K562 (cell line): ENCODE results near the gene GATB. TPM values are rescaled to one million over a fixed set of nuclear protein-coding genes. Genes with fewer than 3 reads are reported as not detected.

Source experiments
- ATAC-seq: fragments of 200-7000 bp; cut with Tn5 transposase; 3 replicates; pipeline ENCODE4 v1.9.1; 2020; ENCODE audit warnings: moderate library complexity
- BruUV-seq: library from RNA; stranded (reverse); fragments of 400-500 nt; replicated peaks from 2 replicates; lab custom pipeline; 2021; lab: Mats Ljungman, UMichigan
- CTCF ChIA-PET: fragments of 300-600 bp; formaldehyde crosslinking; extraction: SDS; loops from one replicate; lab custom pipeline; 2021; ENCODE audit warnings: low intra/inter-chr PET ratio; lab: Yijun Ruan, JAX
- POLR2A ChIA-PET: fragments of 300-600, 350-650 bp; sonication (Branson Sonifier 250); formaldehyde crosslinking; extraction: SDS; loops from one replicate; lab custom pipeline; 2021; ENCODE audit warnings: antibody characterized with exemption, inconsistent platforms; lab: Yijun Ruan, JAX
- DNase-seq, 4 experiments: peaks; one replicate each; pipeline versions ENCODE4 v3.0.0 to v3.0.0-alpha.2; 2011 to 2018; ENCODE audit warnings: low spot score in 3 of 4, mixed read lengths in 3 of 4; ENCODE audit errors: extremely low read depth in 1 of 4
- FAIRE-seq: peaks from 2 replicates; lab custom pipeline; 2011; peaks lifted over from hg19 to GRCh38; lab: Jason Lieb, UNC
- H2AFZ ChIP-seq: 2 replicates; pipeline ENCODE4 v1.6.0; 2011; ENCODE audit warnings: low read depth, low read length, control low read depth, inconsistent platforms
- H3K27ac ChIP-seq: fragments of 200-600 bp; 3 replicates; pipeline ENCODE4 v1.8.0; 2011; ENCODE audit warnings: low read depth, mild to moderate bottlenecking, control low read depth, inconsistent platforms, low read length, moderate library complexity, mixed read lengths; ENCODE audit errors: extremely low read depth
- H3K27me3 ChIP-seq, 2 experiments: fragments of 300-600 bp in 1 of 2; 2 replicates in 1 of 2; 3 replicates in 1 of 2; pipeline versions ENCODE4 v1.6.0 to v1.8.0; 2011; ENCODE audit warnings: inconsistent platforms in 2 of 2, low read length in 2 of 2, mild to moderate bottlenecking in 1 of 2, mixed read lengths in 1 of 2, moderate library complexity in 1 of 2; ENCODE audit not compliant: control insufficient read depth in 2 of 2, insufficient read depth in 2 of 2
- H3K36me3 ChIP-seq: fragments of 300-600 bp; 3 replicates; pipeline ENCODE4 v1.8.0; 2011; ENCODE audit warnings: mild to moderate bottlenecking, low read length, inconsistent platforms; ENCODE audit not compliant: control insufficient read depth, insufficient read depth
- H3K4me1 ChIP-seq, 2 experiments: fragments of 200-600 bp in 1 of 2; replicated peaks in 1 of 2; 2 replicates in 1 of 2; 3 replicates in 1 of 2; pipeline versions ENCODE4 v1.5.1 to v1.8.0; 2011; ENCODE audit warnings: inconsistent platforms in 2 of 2, low read length in 2 of 2, mild to moderate bottlenecking in 1 of 2, mixed read lengths in 1 of 2, moderate library complexity in 1 of 2; ENCODE audit not compliant: control insufficient read depth in 2 of 2, insufficient read depth in 2 of 2
- H3K4me2 ChIP-seq: 2 replicates; pipeline ENCODE4 v1.6.1; 2011; ENCODE audit warnings: low read length, control low read depth, inconsistent platforms, mixed read lengths; ENCODE audit not compliant: insufficient read depth
- H3K4me3 ChIP-seq: fragments of 200-600 bp; sonication (generic), shearing (Covaris generic); 2 replicates; pipeline ENCODE4 v1.5.1; 2016; ENCODE audit warnings: control low read depth, inconsistent platforms
- H3K79me2 ChIP-seq: fragments of 200-600 bp; 3 replicates; pipeline ENCODE4 v1.8.0; 2011; ENCODE audit warnings: low read length, inconsistent platforms; ENCODE audit not compliant: control insufficient read depth, insufficient read depth
- H3K9ac ChIP-seq, 2 experiments: 2 replicates each; pipeline versions ENCODE4 v1.6.0 to v1.6.1; 2011; ENCODE audit warnings: low read depth in 2 of 2, low read length in 2 of 2, control low read depth in 1 of 2, inconsistent platforms in 1 of 2, mild to moderate bottlenecking in 1 of 2, mixed read lengths in 1 of 2; ENCODE audit not compliant: insufficient read depth in 1 of 2
- H3K9me1 ChIP-seq: one replicate; pipeline ENCODE4 v1.6.0; 2011; ENCODE audit warnings: inconsistent platforms, mild to moderate bottlenecking, low read length, moderate library complexity; ENCODE audit not compliant: control insufficient read depth, insufficient read depth
- H3K9me3 ChIP-seq: replicated peaks from 2 replicates; pipeline ENCODE4 v1.5.1; 2011; ENCODE audit warnings: low read depth, low read length, inconsistent platforms; ENCODE audit not compliant: control insufficient read depth, insufficient read depth
- H4K20me1 ChIP-seq: replicated peaks from 2 replicates; pipeline ENCODE4 v1.6.1; 2011; ENCODE audit warnings: low read length, inconsistent platforms, mixed read lengths; ENCODE audit not compliant: control insufficient read depth, insufficient read depth
- PBX2 ChIP-seq, 2 experiments: IDR thresholded peaks in 1 of 2; conservative IDR thresholded peaks in 1 of 2; 2 replicates each; pipeline ENCODE4 v1.6.1; 2016; ENCODE audit warnings: low read depth in 2 of 2, mild to moderate bottlenecking in 1 of 2, missing compliant biosample characterization in 1 of 2, missing genetic modification characterization in 1 of 2, moderate library complexity in 1 of 2
- RBM34 ChIP-seq: fragments of 200-400 bp; formaldehyde crosslinking; IDR thresholded peaks from 2 replicates; pipeline ENCODE4 v1.6.1; 2018; ENCODE audit warnings: low read length, borderline replicate concordance; ENCODE audit not compliant: insufficient read depth
- RBM39 ChIP-seq: fragments of 200-400 bp; formaldehyde crosslinking; optimal IDR thresholded peaks from 2 replicates; pipeline ENCODE3; 2018; ENCODE audit warnings: low read depth, low read length
- SOX6 ChIP-seq: fragments of 450-650 bp; IDR thresholded peaks from 2 replicates; pipeline ENCODE4 v1.6.1; 2014; ENCODE audit warnings: mild to moderate bottlenecking
- ZNF23 ChIP-seq: fragments of 250-450 bp; sonication (Bioruptor Pico); IDR thresholded peaks from 2 replicates; pipeline ENCODE4 v1.4.0; 2020; ENCODE audit warnings: mild to moderate bottlenecking
- ZNF551 ChIP-seq: fragments of 250-450 bp; sonication (Bioruptor Pico); IDR thresholded peaks from 2 replicates; pipeline ENCODE4 v1.5.0; 2021; ENCODE audit warnings: mild to moderate bottlenecking, moderate library complexity
- WGBS: fragments of 100-300 bp; shearing (Covaris generic); methylation state at CpG from one replicate; pipeline ENCODE4 v1.1.6; 2016; ENCODE audit warnings: low coverage, mixed read lengths; ENCODE audit not compliant: insufficient coverage; ENCODE audit errors: missing lambda C conversion rate; 5-methylcytosine and 5-hydroxymethylcytosine counted together
- in situ Hi-C: fragments of 300-500 bp; cut with MboI; formaldehyde crosslinking; loops from 4 replicates; pipeline ENCODE4 v1.15.0; 2018; ENCODE audit warnings: inconsistent platforms, mixed read lengths
- intact Hi-C: fragments of 100-400 bp; cut with micrococcal nuclease; formaldehyde crosslinking; loops from 2 replicates; pipeline ENCODE4 v1.14.2; 2022
- polyA plus RNA-seq, 8 experiments: library from polyadenylated mRNA; depleted of rRNA in 4 of 8; stranded (reverse) in 5 of 8; unstranded in 3 of 8; fragments of >200 nt; fragmentation: Nextera tagmentation in 2 of 8; fragmentation: Illumina TruSeq in 1 of 8; extraction: Ambion mirVana in 2 of 8; extraction: Trizol in 1 of 8; gene quantifications; 2 replicates each; pipeline versions ENCODE4 v1.2.1 to v1.2.3, GENCODE V29; 2011 to 2014; ENCODE audit warnings: inconsistent platforms in 1 of 8, missing spikeins in 1 of 8
- total RNA-seq, 7 experiments: library from RNA; depleted of rRNA in 6 of 7; stranded (reverse); fragments of >200 nt in 6 of 7; fragmentation: Illumina TruSeq in 2 of 7; extraction: Trizol in 2 of 7; gene quantifications; 2 replicates each; pipeline versions ENCODE4 v1.2.1 to v1.2.3, GENCODE V29; 2011 to 2021; ENCODE audit warnings: low replicate concordance in 1 of 7

The GATB gene
- total and polyA plus RNA-seq, 9 of the 15 experiments (the other 6 are each of a cell fraction or from before 2014, with no cell fraction given), result 15.3 to 31.8 (median 26.2) TPM

DNA sequence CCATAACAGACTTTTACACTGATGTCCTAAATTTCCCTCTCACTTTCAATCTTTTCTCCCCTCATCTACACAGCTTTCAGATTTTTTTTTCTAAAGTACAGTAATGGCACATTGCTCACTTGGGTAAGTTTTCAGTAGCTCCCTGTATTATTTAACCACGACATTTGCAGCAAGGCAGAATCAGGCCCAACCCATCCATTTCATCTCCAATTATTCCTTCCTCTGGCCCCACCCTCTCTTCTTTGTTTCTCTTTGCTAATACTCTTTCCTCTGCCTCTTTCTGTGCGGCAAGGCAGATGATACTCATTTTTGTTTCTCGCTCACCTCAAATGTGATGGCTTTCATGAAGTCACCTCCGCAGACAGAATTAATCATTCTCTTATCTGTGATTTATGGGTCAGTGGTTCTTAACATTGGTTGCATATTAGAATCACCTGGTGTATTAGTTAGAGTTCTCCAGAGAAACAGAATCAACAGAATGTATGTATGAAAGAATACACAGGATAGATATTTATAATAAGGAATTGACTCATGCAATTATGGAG is 43.4 kb upstream of the GATB start:
- no TSS peak for BruUV-seq
- no peak for ATAC-seq
- intact Hi-C loops, result loop anchor here (10.0 kb wide), 1 partner anchor 159 kb away; no protein-coding TSS in a partner anchor
- no peaks in the 10 kb centered on the region for H3K4me1 ChIP-seq
- no peak for TF ChIP-seq RBM34
- no peak for TF ChIP-seq RBM39
- TF ChIP-seq, all 486 proteins: peak for 0
- DNase-seq (no peak), FAIRE-seq (no peak)
- in situ Hi-C loops, result no loop called here
- H3K79me2 ChIP-seq, result no peaks in the 10 kb centered on the region
- 4% methylated on average over 4 of the region's 4 CpGs for WGBS
- peaks cover 3 to 8% of the 10 kb centered on the region in 2 experiments for H3K27me3 ChIP-seq
- H4K20me1 ChIP-seq, result no peaks in the 10 kb centered on the region
- H3K9me3 ChIP-seq, result no peaks in the 10 kb centered on the region
- H3K4me3 ChIP-seq, result no peak overlapping the region
- no peak overlapping the region for H3K4me2 ChIP-seq
- ChIA-PET CTCF (no interaction called here), POLR2A (no interaction called here)
- H3K9me1 ChIP-seq, result no peaks in the 10 kb centered on the region
- no peaks in the 10 kb centered on the region for H3K36me3 ChIP-seq
- no peak overlapping the region for H2AFZ ChIP-seq
- H3K27ac ChIP-seq, result no peak overlapping the region
- no peak overlapping the region for H3K9ac ChIP-seq

- WGBS, result 2% methylated on average over 4 of the region's 4 CpGs
- H2AFZ ChIP-seq, result no peak overlapping the region
- FAIRE-seq (no peak), DNase-seq (no peak), ATAC-seq (no peak)
- CTCF ChIA-PET, result no interaction called here
- no TSS peak for BruUV-seq
- H3K4me3 ChIP-seq, result no peak overlapping the region
- H3K9me1 ChIP-seq, result no peaks in the 10 kb centered on the region
- no peaks in the 10 kb centered on the region for H4K20me1 ChIP-seq
- no peaks in the 10 kb centered on the region for H3K9me3 ChIP-seq
- no peaks in the 10 kb centered on the region for H3K4me1 ChIP-seq
- in situ Hi-C loops (no loop called here), intact Hi-C loops (loop anchor here (10.0 kb wide), 1 partner anchor 158 kb away; no protein-coding TSS in a partner anchor)
- H3K27ac ChIP-seq, result no peak overlapping the region
- no peak overlapping the region for H3K9ac ChIP-seq
- H3K4me2 ChIP-seq, result no peak overlapping the region
- H3K27me3 ChIP-seq, result peaks cover 3 to 8% of the 10 kb centered on the region in 2 experiments; a peak in 4 of 5 replicates
- no peaks in the 10 kb centered on the region for H3K79me2 ChIP-seq
- TF ChIP-seq ZNF23 (CRISPR knock-in tag), result no peak
- TF ChIP-seq SOX6, result no peak
- no peak for TF ChIP-seq PBX2 (CRISPR knock-in tag; IDR thresholded peaks at IDR 0.05; ENCODE audit: low read depth)
- TF ChIP-seq PBX2 (tag; conservative IDR thresholded peaks at IDR 0.05; ENCODE audit: low read depth), result no peak
- no peak for TF ChIP-seq ZNF551 (CRISPR knock-in tag)
- TF ChIP-seq, all 486 proteins: peak for 0
- POLR2A ChIA-PET, result no interaction called here
- H3K36me3 ChIP-seq, result no peaks in the 10 kb centered on the region
Measured at GRCh38 chr4:151803246-151803645, 42.4 kb upstream of the GATB start.
